NCI-H2029 (cell line): ENCODE results near the gene ASB17.
"Not testable (repeated sequence)": the region's sequence is repeated elsewhere in the genome, so short reads cannot be mapped to it uniquely, and the experiment has no call there.

Experiments
- DNase-seq: peaks from one replicate; lab custom pipeline; 2025; lab: John Stamatoyannopoulos, UW

The ASB17 gene

GRCh38 chr1:75932304-75932703, at the start of gene ASB17:
Gene ASB17, minus strand, starts transcription at chr1:75932404. Its CDS starts 113 bp downstream, at chr1:75932291.
- DNase-seq, result no peak

- DNase-seq, result no peak
Observed at GRCh38 chr1:75980972-75981897, 49.0 kb upstream of the ASB17 start.

GRCh38 chr1:75970631-75971030, 38.4 kb upstream of the ASB17 start:
- DNase-seq, result no peak

- DNase-seq, result no peak
Observed at GRCh38 chr1:75969550-75969949, 37.3 kb upstream of the ASB17 start.

GRCh38 chr1:75967719-75968118, 35.5 kb upstream of the ASB17 start:
- DNase-seq, result no peak

GRCh38 chr1:75964760-75965408, 32.7 kb upstream of the ASB17 start:
- no peak for DNase-seq

GRCh38 chr1:75964110-75964759, 32.0 kb upstream of the ASB17 start:
- DNase-seq, result not testable (repeated sequence)

- DNase-seq, result no peak
Observed at GRCh38 chr1:75954586-75954985, 22.4 kb upstream of the ASB17 start.

GRCh38 chr1:75953461-75953860, 21.3 kb upstream of the ASB17 start:
- DNase-seq, result no peak

GRCh38 chr1:75952016-75952415, 19.8 kb upstream of the ASB17 start:
- DNase-seq, result no peak

- DNase-seq, result no peak
Observed at GRCh38 chr1:75950176-75950575, 18.0 kb upstream of the ASB17 start.

GRCh38 chr1:75943037-75943436, 10.8 kb upstream of the ASB17 start:
- DNase-seq, result not testable (repeated sequence)

GRCh38 chr1:75937034-75937433, 4.8 kb upstream of the ASB17 start:
- no peak for DNase-seq

GRCh38 chr1:75922698-75923097, 9.5 kb downstream of the ASB17 start:
- no peak for DNase-seq

- no peak for DNase-seq
Observed at GRCh38 chr1:75916834-75917233, 15.4 kb downstream of the ASB17 start.

GRCh38 chr1:75908717-75909152, 23.5 kb downstream of the ASB17 start:
- no peak for DNase-seq

- no peak for DNase-seq
Observed at GRCh38 chr1:75901371-75901770, 30.8 kb downstream of the ASB17 start.

GRCh38 chr1:75884437-75884836, 47.8 kb downstream of the ASB17 start:
- DNase-seq, result no peak

GRCh38 chr1:75879985-75880384, 52.2 kb downstream of the ASB17 start:
- DNase-seq, result no peak

- no peak for DNase-seq
Observed at GRCh38 chr1:75870951-75871350, 61.3 kb downstream of the ASB17 start.
